Parathyroid adenoma (tissue), 2 donors: Measurements from ENCODE around the gene TSC2.
A peak's percentile ranks its signal among the peaks of the same experiment; 100 is the strongest.

ENCODE experiments used
- H2AFZ ChIP-seq: fragments of 300-600 bp; sonication (generic); one replicate; pipeline ENCODE4 v1.7.0; 2017; ENCODE audit warnings: antibody characterized with exemption, mild to moderate bottlenecking
- H3K27ac ChIP-seq: fragments of 300-600 bp; sonication (generic); one replicate; pipeline ENCODE4 v1.7.0; 2017
- H3K27me3 ChIP-seq: fragments of 300-600 bp; sonication (generic); one replicate; pipeline ENCODE4 v1.7.0; 2017; ENCODE audit warnings: low read length; ENCODE audit not compliant: control insufficient read depth, insufficient read depth
- H3K36me3 ChIP-seq: fragments of 300-600 bp; sonication (generic); one replicate; pipeline ENCODE4 v1.7.0; 2017; ENCODE audit warnings: low read length; ENCODE audit not compliant: control insufficient read depth, insufficient read depth
- H3K4me1 ChIP-seq: fragments of 300-600 bp; sonication (generic); one replicate; pipeline ENCODE4 v1.7.0; 2017; ENCODE audit warnings: control low read depth
- H3K4me2 ChIP-seq: fragments of 300-600 bp; sonication (generic); one replicate; pipeline ENCODE4 v1.7.0; 2017; ENCODE audit warnings: low read length
- H3K4me3 ChIP-seq: fragments of 300-600 bp; sonication (generic); one replicate; pipeline ENCODE4 v1.7.0; 2017; ENCODE audit warnings: low read depth, low read length
- H3K79me2 ChIP-seq: fragments of 300-600 bp; sonication (generic); one replicate; pipeline ENCODE4 v1.7.0; 2017; ENCODE audit warnings: control low read depth
- H3K9ac ChIP-seq: fragments of 300-600 bp; sonication (generic); one replicate; pipeline ENCODE4 v1.7.0; 2017; ENCODE audit warnings: mild to moderate bottlenecking
- H3K9me3 ChIP-seq: fragments of 300-600 bp; sonication (generic); one replicate; pipeline ENCODE4 v1.7.0; 2017; ENCODE audit warnings: low read length; ENCODE audit not compliant: control insufficient read depth
- CTCF ChIP-seq: fragments of 300-600 bp; sonication (generic); IDR thresholded peaks from one replicate; pipeline ENCODE4 v1.7.0; 2017; ENCODE audit warnings: antibody characterized with exemption, mild to moderate bottlenecking
- donor health status: primary hyperparathyroidism.

The TSC2 gene

DNA sequence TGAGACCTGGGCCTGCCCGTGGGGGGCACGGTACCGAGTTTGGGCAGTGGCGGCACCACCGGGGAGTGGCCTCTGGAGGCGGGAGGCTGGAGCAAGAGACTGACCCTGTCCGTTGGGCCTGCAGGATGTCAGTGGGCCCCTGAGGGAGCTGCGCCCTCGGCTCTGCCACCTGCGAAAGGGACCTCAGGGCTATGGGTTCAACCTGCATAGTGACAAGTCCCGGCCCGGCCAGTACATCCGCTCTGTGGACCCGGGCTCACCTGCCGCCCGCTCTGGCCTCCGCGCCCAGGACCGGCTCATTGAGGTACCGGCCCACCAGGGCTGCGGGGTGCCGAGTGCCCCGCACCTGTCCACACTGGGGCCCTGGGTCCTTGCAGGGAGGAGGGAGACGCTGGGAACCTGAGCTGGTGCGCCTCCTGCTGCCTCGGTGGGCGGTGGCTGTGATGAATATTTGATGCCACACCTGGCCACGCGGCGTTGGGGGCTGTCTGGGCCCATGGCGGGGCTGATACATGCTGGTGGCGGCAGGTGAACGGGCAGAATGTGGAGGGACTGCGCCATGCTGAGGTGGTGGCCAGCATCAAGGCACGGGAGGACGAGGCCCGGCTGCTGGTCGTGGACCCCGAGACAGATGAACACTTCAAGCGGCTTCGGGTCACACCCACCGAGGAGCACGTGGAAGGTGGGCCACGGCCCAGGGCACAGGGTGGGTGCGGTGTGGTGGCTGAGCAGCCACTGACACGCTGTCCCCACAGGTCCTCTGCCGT lies 11.4 kb upstream of the TSC2 start:
- H3K4me2 ChIP-seq = no peak overlapping the region
- H3K4me3 ChIP-seq = no peak overlapping the region
- no peaks in the 10 kb centered on the region for H3K36me3 ChIP-seq
- H3K27ac ChIP-seq = peak overlapping the region; percentile 9
- no peaks in the 10 kb centered on the region for H3K9me3 ChIP-seq
- TF ChIP-seq CTCF = no peak
- no peaks in the 10 kb centered on the region for H3K79me2 ChIP-seq
- H3K9ac ChIP-seq = no peak overlapping the region
- H3K27me3 ChIP-seq = no peaks in the 10 kb centered on the region
- H3K4me1 ChIP-seq = no peaks in the 10 kb centered on the region
- H2AFZ ChIP-seq = no peak overlapping the region

GRCh38 chr16:2037115-2037514 lies 10.7 kb upstream of the TSC2 start:
- Histone ChIP-seq H3K36me3 (no peaks in the 10 kb centered on the region), H3K27me3 (no peaks in the 10 kb centered on the region), H3K4me3 (no peak overlapping the region), H3K9me3 (no peaks in the 10 kb centered on the region), H3K4me2 (no peak overlapping the region), H3K27ac (no peak overlapping the region), H3K4me1 (no peaks in the 10 kb centered on the region), H3K79me2 (no peaks in the 10 kb centered on the region), H2AFZ (no peak overlapping the region), H3K9ac (no peak overlapping the region)
- TF ChIP-seq CTCF = no peak

- H3K27ac ChIP-seq = peak overlapping the region; percentile 44
- H3K9ac ChIP-seq = no peak overlapping the region
Observed at GRCh38 chr16:2037647-2038381, 10.0 kb upstream of the TSC2 start.

DNA sequence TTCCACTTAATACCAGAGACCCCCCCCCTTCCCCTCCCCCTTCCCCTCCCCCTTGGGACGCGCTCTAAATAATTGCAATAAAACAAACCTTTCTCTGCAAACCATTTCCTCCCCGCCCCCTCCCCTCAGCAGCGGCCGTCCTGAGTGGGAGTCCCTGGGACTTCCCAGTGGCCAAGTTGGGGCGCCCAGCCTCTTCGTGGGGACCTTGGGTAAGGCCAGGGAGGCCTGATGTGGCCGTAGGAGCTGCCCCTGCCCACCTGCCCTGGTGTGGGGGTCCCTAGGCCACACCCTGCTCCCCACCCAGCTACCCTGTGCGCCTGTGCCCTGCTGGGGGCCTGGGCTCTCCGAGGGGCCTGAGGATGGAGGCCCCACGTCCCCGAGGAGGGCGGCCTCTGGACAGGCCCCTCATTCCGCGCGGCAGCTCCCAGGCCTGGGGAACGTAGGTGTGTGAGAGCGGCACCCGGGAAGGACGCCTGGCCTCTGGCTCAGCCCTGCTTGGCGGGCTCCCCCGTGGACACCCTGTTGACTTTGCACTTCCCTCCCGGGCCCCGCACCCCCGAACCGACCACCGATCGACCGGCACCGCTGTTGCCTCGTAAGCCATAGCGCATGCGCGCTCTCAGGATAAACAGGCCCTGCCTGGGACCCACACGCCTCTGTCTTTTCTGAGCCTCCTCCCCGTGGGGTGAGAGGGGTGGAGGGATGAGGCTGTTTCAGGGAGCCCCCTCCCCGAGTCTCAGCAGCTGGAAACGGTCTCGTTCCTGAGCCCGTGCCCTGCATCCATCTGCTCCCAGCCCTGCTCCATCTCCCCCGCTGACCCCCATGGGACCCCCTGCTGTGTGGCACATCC lies 9.2 kb upstream of the TSC2 start:
- Histone ChIP-seq H3K4me2 (no peak overlapping the region), H3K9me3 (no peaks in the 10 kb centered on the region), H2AFZ (no peak overlapping the region), H3K79me2 (no peaks in the 10 kb centered on the region), H3K4me3 (no peak overlapping the region), H3K4me1 (no peaks in the 10 kb centered on the region), H3K36me3 (no peaks in the 10 kb centered on the region), H3K9ac (no peak overlapping the region), H3K27ac (no peak overlapping the region), H3K27me3 (no peaks in the 10 kb centered on the region)
- TF ChIP-seq CTCF = no peak

More at GRCh38 chr16:2037647-2038381, 10.0 kb upstream of the TSC2 start:
- Histone ChIP-seq H3K27me3 (no peaks in the 10 kb centered on the region), H3K9me3 (no peaks in the 10 kb centered on the region), H2AFZ (no peak overlapping the region), H3K4me3 (no peak overlapping the region), H3K4me1 (no peaks in the 10 kb centered on the region), H3K36me3 (no peaks in the 10 kb centered on the region), H3K4me2 (no peak overlapping the region), H3K79me2 (no peaks in the 10 kb centered on the region)
- no peak for TF ChIP-seq CTCF
